HG02798 (cell line): ENCODE results near the gene SELENON.

Experiments used
- ATAC-seq: cut with Tn5 transposase; IDR thresholded peaks from one replicate; pipeline ENCODE4 v1.9.1; 2021; ENCODE audit warnings: mild to moderate bottlenecking; ENCODE audit not compliant: unreplicated experiment, poor library complexity

SELENON gene

GRCh38 chr1:25792115-25792514 lies 7.9 kb upstream of the SELENON start:
- no peak for ATAC-seq

- ATAC-seq: no peak
Measured at GRCh38 chr1:25793585-25794170, 6.3 kb upstream of the SELENON start.

DNA sequence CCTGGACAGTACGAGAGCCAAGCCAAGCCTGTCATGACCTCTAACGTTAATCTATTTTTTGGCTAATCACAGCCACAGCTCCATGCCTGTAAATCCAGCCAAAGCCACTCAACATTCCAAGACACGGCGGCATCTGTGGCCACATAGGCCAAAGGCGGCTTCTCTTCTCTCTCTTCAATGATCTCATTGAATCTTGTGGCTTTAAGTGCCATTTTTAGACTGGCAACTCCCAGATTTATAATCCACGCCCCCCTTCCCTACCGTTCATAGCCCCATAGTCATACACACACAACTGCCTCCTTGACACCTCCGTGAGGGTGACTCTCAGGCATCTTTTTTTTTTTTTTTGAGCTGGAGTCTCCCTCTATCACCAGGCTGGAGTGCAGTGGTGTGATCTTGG lies 5.7 kb upstream of the SELENON start:
- ATAC-seq: no peak

GRCh38 chr1:25795211-25795610 lies 4.8 kb upstream of the SELENON start:
- ATAC-seq: no peak

GRCh38 chr1:25795946-25796810 lies 3.8 kb upstream of the SELENON start:
- ATAC-seq: no peak

- no peak for ATAC-seq
Measured at GRCh38 chr1:25796811-25797458, 3.1 kb upstream of the SELENON start.

GRCh38 chr1:25797939-25798338 lies 2.1 kb upstream of the SELENON start:
- ATAC-seq: no peak

DNA sequence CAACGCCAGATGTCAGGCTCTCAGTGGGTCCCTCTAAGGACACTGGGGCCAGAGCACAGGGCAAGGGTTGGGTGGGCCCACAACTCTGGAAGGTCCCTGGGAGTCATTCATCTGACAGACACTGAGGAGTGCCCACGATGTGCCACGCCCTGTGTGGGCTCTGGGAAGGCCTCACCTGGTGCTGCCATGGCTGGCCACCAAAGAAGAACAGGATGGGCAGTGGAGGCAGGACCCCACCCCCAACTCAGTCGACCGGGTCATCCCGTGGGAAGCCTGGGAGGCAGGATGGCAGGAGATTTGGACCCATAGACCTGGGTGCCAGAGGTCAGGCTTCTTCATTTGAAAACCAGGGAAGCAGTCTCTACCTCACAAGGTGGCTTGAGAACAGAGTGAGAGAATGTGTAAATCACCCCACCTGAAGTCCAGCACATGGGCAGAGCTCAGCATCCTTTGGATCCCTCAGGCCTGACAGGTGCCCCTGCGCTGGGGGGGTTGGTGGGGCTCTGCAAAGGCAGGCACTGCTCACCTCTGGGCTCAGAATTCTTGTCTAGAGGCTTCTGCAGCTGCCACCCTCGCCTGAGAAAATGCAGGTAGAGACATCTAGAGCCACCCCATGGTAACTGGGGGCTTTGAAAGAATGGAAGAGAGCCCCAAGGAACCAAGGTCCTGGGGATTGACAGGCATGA lies 1.2 kb upstream of the SELENON start:
- ATAC-seq: no peak

- ATAC-seq: no peak
Measured at GRCh38 chr1:25799352-25799934, 550 bp upstream of the SELENON start.

DNA sequence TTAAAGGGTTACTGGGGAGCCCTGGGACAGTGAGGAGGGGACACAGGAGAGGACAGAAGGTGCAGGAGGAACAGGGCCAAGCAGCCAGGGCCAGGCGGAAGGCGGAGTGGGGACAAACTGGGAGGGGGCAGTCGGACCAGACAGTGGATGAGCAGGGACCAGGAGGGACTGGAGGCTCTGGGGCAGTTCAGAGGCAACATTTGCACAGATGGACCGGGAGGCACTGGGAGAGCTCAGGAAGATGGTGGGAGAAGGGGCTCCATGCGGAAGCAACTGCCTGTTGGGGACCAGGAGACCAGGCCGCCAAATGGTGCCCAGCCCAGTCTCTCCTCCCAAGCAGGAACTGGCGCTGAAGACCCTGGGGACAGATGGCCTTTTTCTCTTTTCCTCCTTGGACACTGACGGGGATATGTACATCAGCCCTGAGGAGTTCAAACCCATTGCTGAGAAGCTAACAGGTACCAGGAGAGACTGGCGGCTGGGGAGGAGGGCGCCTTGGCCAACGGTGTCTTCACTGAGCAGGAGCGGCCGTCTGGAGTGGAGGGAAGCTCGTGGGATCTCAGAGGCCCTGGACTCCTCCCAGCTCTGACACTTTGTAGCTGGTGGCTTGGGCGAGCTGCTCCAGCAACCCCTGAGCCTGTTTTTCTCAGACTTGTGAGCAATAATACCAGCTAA lies 847 bp downstream of the SELENON start:
- ATAC-seq: no peak

DNA sequence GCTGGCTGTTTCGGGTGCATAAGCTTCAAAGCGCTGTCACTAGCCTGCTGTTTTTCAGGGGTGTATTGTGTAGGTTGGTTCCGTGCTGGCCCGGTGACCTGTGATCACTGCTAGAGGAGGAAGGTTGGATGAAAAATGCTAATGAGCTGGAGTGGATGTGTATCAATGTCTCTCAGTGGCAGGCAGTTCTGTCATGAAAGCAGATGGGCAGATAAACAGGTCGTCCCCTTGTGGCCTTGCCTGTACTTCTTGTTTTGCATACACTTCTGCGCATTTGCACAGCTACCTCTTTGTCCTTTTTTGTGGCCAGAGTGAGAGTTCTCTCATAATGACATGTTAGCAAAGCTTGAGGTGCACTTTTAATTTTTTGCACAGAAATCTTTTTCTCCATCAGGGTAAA lies 2.9 kb downstream of the SELENON start:
- no peak for ATAC-seq

DNA sequence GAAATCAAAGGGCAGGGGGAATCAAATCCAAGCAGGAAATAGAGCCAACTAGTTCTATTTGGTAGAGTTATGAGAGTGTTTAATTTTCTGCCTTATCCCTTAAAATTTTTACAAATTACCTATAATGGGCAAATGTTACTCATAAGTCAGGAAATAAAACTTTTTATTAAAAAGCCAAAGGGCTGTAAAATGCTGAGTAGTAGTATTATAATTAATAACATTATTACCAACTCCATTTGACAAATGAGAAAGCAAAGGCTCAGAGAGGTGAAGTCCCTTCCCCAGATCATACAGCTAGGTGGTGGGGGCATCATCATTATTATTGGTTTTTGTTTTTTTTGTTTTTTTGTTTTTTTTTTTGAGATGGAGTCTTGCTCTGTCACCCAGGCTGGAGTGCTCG lies 3.4 kb downstream of the SELENON start:
- ATAC-seq: no peak

GRCh38 chr1:25804244-25804963 lies 4.4 kb downstream of the SELENON start:
- ATAC-seq: no peak

DNA sequence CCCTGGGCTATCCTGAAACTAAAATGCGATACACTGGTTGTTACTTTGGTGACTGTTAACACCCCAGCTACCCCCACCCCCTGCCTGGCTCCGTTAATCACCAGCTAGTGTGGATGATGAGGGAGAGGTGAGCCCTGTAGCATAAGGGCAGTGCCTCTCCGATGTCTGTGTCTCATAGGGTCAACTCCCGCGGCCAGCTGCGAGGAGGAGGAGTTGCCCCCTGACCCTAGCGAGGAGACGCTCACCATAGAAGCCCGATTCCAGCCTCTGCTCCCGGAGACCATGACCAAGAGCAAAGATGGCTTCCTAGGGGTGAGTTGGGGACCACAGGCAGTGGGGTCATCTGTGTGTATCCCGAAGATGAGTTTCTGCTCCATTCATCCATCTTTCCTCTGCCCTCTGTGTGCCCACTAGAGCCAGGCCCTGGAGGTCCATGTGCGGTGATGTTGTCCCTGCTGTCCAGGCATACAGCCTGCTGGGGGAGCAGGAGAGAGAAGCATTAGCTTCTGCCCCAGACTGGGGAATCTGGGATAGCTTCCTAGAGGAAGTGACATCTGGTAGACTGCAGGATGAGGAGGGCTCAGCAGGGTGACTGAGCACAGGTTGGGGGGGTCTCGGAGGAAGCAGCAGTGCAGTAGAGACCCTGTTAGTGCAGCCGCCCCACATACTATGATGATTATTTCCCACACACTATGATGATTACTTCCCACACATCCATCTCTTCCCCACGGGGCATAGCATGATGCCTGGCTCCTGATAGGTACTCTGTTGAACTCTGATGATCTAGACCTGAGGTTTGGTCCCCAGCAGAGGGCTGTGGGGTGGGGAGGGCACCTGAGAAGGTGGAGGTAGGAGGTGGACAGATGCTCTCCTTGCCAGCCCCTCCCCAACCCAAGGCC lies 5.2 kb downstream of the SELENON start:
- no peak for ATAC-seq

- ATAC-seq: no peak
Measured at GRCh38 chr1:25805863-25806225, 5.9 kb downstream of the SELENON start.

DNA sequence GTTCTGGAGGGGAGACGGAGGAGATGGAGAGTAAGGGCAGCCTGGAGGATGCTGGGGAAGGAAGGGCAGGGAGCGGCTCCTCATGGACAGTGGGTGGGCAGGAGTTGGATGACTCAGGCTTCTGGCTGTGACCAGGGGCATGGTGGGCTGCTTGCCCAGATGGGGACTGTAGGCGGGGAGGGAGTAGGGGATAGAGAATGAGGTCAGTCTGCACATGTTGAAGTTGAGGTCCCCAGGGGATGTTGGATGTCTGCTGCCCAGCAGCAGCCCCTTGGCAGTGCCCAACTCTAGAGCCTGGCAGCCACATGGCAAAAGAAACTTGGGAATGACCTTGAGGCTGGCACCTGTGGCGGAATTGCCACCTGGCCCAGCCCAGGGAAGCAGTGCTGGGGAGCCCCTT lies 6.4 kb downstream of the SELENON start:
- no peak for ATAC-seq

GRCh38 chr1:25807480-25808390 lies 7.7 kb downstream of the SELENON start:
- ATAC-seq: no peak
